ENCODE data around the gene CHMP4B. TPM values are rescaled to one million over a fixed set of nuclear protein-coding genes. Genes with fewer than 3 reads are reported as not detected.

CHMP4B gene
- total RNA-seq, 1 experiment from 2014 or later: 77.6 TPM

DNA sequence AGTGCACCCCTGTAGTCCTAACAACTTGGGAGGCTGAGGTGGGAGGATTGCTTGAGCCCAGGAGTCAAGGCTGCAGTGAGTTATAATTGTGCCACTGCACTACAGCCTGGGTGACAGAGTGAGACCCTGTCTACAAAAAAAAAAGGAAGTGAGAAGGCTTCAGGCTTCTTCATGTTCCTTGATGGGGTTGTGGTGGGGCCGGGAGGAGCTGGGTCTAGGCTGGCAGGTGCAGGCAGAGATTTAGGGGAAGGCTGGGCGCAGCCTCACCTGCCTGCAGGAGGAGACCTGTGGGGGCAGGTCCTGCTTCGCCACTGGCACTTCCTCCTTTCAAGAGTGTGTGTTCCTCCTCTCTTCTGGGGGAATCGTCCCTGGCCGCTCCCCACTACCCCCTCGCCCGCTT is 63.9 kb downstream of the CHMP4B start:
- intact Hi-C loops (cut with micrococcal nuclease): no loop called here
- TF ChIP-seq, protein P1, sequence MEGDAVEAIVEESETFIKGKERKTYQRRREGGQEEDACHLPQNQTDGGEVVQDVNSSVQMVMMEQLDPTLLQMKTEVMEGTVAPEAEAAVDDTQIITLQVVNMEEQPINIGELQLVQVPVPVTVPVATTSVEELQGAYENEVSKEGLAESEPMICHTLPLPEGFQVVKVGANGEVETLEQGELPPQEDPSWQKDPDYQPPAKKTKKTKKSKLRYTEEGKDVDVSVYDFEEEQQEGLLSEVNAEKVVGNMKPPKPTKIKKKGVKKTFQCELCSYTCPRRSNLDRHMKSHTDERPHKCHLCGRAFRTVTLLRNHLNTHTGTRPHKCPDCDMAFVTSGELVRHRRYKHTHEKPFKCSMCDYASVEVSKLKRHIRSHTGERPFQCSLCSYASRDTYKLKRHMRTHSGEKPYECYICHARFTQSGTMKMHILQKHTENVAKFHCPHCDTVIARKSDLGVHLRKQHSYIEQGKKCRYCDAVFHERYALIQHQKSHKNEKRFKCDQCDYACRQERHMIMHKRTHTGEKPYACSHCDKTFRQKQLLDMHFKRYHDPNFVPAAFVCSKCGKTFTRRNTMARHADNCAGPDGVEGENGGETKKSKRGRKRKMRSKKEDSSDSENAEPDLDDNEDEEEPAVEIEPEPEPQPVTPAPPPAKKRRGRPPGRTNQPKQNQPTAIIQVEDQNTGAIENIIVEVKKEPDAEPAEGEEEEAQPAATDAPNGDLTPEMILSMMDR (IDR thresholded peaks at IDR 0.05; ENCODE audit: unreplicated experiment): no peak
- no peak overlapping the region for H3K27ac Mint-ChIP-seq (ENCODE audit: low read depth, unreplicated experiment)
- H3K36me3 Mint-ChIP-seq (ENCODE audit: insufficient read depth, unreplicated experiment): no peaks in the 10 kb centered on the region
- no peak overlapping the region for H3K4me3 Mint-ChIP-seq (ENCODE audit: unreplicated experiment)
- ChIA-PET CTCF (interaction anchor here (0.6 to 0.7 kb wide), 2 partner anchors 84 to 316 kb away, joined by 3 to 4 read pairs; no protein-coding TSS in a partner anchor), POLR2A (no interaction called here)
- no peaks in the 10 kb centered on the region for H3K4me1 Mint-ChIP-seq (ENCODE audit: insufficient read depth, unreplicated experiment)
- DNase-seq (ENCODE audit: unreplicated experiment): no peak
- H3K27me3 Mint-ChIP-seq (ENCODE audit: insufficient read depth, unreplicated experiment): peaks cover 16% of the 10 kb centered on the region
- H3K9me3 Mint-ChIP-seq (ENCODE audit: unreplicated experiment): peaks cover 9% of the 10 kb centered on the region
- BruUV-seq (replicated peaks): no TSS peak

DNA sequence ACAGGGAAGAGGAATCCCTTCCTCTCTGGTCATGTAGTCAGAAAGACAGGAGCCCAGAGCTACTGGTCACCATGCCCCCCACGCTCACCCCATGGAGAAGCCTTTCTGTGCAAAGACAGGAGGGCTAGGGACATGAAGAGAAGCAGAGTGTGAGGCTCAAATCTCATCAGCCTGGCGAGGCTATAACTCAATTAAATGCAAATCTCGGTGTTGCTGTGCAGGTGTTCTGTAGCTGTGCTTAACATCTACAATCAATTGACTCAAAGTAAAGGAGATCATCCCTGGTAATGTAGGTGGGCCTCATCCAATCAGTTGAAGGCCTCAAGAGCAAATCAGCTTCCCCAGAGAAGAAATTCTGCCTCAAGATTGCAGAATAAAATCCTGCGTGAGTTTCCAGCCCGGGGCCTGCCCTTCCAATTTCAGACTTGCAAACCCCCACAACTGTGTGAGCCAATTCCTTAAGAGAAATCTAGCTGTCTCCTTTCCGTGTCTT is 64.4 kb downstream of the CHMP4B start:
- no peak for DNase-seq (ENCODE audit: unreplicated experiment)
- H3K27ac Mint-ChIP-seq (ENCODE audit: low read depth, unreplicated experiment): no peak overlapping the region
- H3K36me3 Mint-ChIP-seq (ENCODE audit: insufficient read depth, unreplicated experiment): no peaks in the 10 kb centered on the region
- TF ChIP-seq, protein P1 (IDR thresholded peaks at IDR 0.05; ENCODE audit: unreplicated experiment): no peak
- BruUV-seq (replicated peaks): no TSS peak
- peaks cover 9% of the 10 kb centered on the region for H3K9me3 Mint-ChIP-seq (ENCODE audit: unreplicated experiment)
- ChIA-PET POLR2A (no interaction called here), CTCF (interaction anchor here (0.7 kb wide), 1 partner anchor 85 kb away, joined by 4 read pairs; no protein-coding TSS in a partner anchor)
- H3K4me1 Mint-ChIP-seq (ENCODE audit: insufficient read depth, unreplicated experiment): no peaks in the 10 kb centered on the region
- no peak overlapping the region for H3K4me3 Mint-ChIP-seq (ENCODE audit: unreplicated experiment)
- peaks cover 16% of the 10 kb centered on the region for H3K27me3 Mint-ChIP-seq (ENCODE audit: insufficient read depth, unreplicated experiment)
- intact Hi-C loops (cut with micrococcal nuclease): no loop called here

DNA sequence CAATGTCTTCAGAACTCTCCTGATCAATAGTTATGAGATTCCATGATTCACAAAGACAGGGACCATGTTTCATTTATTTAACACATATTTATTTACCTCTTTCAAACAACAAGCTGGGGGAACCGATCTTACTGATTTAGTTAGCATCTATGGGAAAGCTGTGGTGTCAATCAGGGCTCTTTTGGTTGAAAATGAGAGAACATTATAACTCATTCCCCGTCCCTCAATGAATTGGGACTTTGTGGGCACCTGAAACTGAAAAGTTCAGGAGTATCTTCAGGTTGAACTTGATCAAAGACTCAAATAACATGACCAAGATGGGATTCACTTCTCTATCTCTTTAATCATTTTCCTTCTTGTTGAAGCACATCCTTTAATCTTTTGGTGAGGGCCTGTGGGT is 67.4 kb downstream of the CHMP4B start:
- Mint-ChIP-seq H3K27me3 (ENCODE audit: insufficient read depth, unreplicated experiment) (peaks cover 11% of the 10 kb centered on the region), H3K9me3 (ENCODE audit: unreplicated experiment) (peaks cover 9% of the 10 kb centered on the region), H3K4me3 (ENCODE audit: unreplicated experiment) (no peak overlapping the region), H3K27ac (ENCODE audit: low read depth, unreplicated experiment) (no peak overlapping the region), H3K36me3 (ENCODE audit: insufficient read depth, unreplicated experiment) (no peaks in the 10 kb centered on the region), H3K4me1 (ENCODE audit: insufficient read depth, unreplicated experiment) (no peaks in the 10 kb centered on the region)
- intact Hi-C loops (cut with micrococcal nuclease): no loop called here
- CTCF ChIA-PET: interaction anchor here (0.6 to 0.7 kb wide), 3 partner anchors 12 to 1620 kb away, joined by 3 to 6 read pairs (median 6); no protein-coding TSS in a partner anchor
- TF ChIP-seq, protein P1 (IDR thresholded peaks at IDR 0.05; ENCODE audit: unreplicated experiment): no peak
- no peak for DNase-seq (ENCODE audit: unreplicated experiment)
- POLR2A ChIA-PET: no interaction called here
- no TSS peak for BruUV-seq (replicated peaks)

DNA sequence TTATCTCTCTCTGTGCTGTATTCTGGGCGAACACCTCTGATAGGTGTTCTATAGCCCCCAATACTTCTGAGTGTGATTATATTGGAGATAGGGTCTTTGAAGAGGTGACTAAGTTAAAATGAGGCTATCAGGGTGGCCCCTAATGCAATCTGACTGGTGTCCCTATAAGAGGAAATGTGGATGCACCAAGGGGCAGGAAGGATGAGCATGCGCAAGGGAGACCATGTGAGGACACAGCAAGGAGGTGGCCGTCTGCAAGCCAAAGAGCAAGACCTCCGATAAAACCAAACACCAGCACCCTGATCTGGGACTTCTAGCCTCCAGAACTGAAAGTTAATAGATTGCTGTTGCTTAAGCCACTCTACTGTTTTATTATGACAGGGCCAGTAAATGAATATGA is 69.2 kb downstream of the CHMP4B start:
- no peaks in the 10 kb centered on the region for H3K36me3 Mint-ChIP-seq (ENCODE audit: insufficient read depth, unreplicated experiment)
- BruUV-seq (replicated peaks): no TSS peak
- ChIA-PET CTCF (no interaction called here), POLR2A (no interaction called here)
- no peaks in the 10 kb centered on the region for H3K4me1 Mint-ChIP-seq (ENCODE audit: insufficient read depth, unreplicated experiment)
- H3K4me3 Mint-ChIP-seq (ENCODE audit: unreplicated experiment): no peak overlapping the region
- intact Hi-C loops (cut with micrococcal nuclease): no loop called here
- peaks cover 9% of the 10 kb centered on the region for H3K9me3 Mint-ChIP-seq (ENCODE audit: unreplicated experiment)
- H3K27ac Mint-ChIP-seq (ENCODE audit: low read depth, unreplicated experiment): no peak overlapping the region
- peaks cover 11% of the 10 kb centered on the region for H3K27me3 Mint-ChIP-seq (ENCODE audit: insufficient read depth, unreplicated experiment)
- no peak for DNase-seq (ENCODE audit: unreplicated experiment)
- TF ChIP-seq, protein P1 (IDR thresholded peaks at IDR 0.05; ENCODE audit: unreplicated experiment): no peak

Data from MCF 10A (cell line).